HepG2 (cell line): Measurements from ENCODE around the gene FNDC10. TPM values are rescaled to one million over a fixed set of nuclear protein-coding genes. Genes with fewer than 3 reads are reported as not detected.

Experiments used
- ATAC-seq: fragments of 200-7000 bp; cut with Tn5 transposase; 3 replicates; pipeline ENCODE4 v1.9.1; 2020; ENCODE audit warnings: mild to moderate bottlenecking, moderate library complexity
- Bru-seq: library from RNA; stranded (reverse); fragments of 400-500 nt; gene quantifications from one replicate; lab custom pipeline; 2021; lab: Mats Ljungman, UMichigan
- BruChase-seq, 2 experiments: library from RNA; stranded (reverse); fragments of 400-500 nt; gene quantifications; one replicate each; lab custom pipeline; 2021; lab: Mats Ljungman, UMichigan
- BruUV-seq: library from RNA; stranded (reverse); fragments of 400-500 nt; replicated peaks from 2 replicates; lab custom pipeline; 2021; lab: Mats Ljungman, UMichigan
- CTCF ChIA-PET: fragments of 300-600 bp; formaldehyde crosslinking; extraction: SDS; loops from one replicate; lab custom pipeline; 2021; ENCODE audit warnings: low total read pairs, inconsistent platforms, low intra/inter-chr PET ratio; lab: Yijun Ruan, JAX
- POLR2A ChIA-PET: fragments of 350-600 bp; sonication (Branson Sonifier 250); formaldehyde crosslinking; loops from one replicate; lab custom pipeline; 2020; ENCODE audit warnings: antibody characterized with exemption, inconsistent platforms; lab: Yijun Ruan, JAX
- DNase-seq: peaks from one replicate; pipeline ENCODE4 v3.0.0-alpha.2; 2015; ENCODE audit warnings: low spot score
- FAIRE-seq: peaks from 3 replicates; lab custom pipeline; 2011; peaks lifted over from hg19 to GRCh38; lab: Jason Lieb, UNC
- H2AFZ ChIP-seq: one replicate; pipeline ENCODE4 v1.6.1; 2011; ENCODE audit warnings: low read length, inconsistent platforms
- H3K27ac ChIP-seq: fragments of 300-600 bp; 3 replicates; pipeline ENCODE4 v1.8.0; 2011; ENCODE audit warnings: mixed run types, mild to moderate bottlenecking, mixed read lengths, low read length, inconsistent platforms; ENCODE audit not compliant: insufficient read depth; ENCODE audit errors: extremely low read length
- H3K27me3 ChIP-seq, 2 experiments: fragments of 200-600 bp in 1 of 2; 2 replicates in 1 of 2; 3 replicates in 1 of 2; pipeline versions ENCODE4 v1.6.0 to v1.8.0; 2011; ENCODE audit warnings: low read length in 2 of 2, mild to moderate bottlenecking in 2 of 2, moderate library complexity in 2 of 2, inconsistent platforms in 1 of 2; ENCODE audit not compliant: insufficient read depth in 2 of 2, control insufficient read depth in 1 of 2
- H3K36me3 ChIP-seq, 2 experiments: fragments of 200-600 bp in 1 of 2; replicated peaks in 1 of 2; 2 replicates in 1 of 2; 3 replicates in 1 of 2; pipeline versions ENCODE4 v1.5.1 to v1.8.0; 2011; ENCODE audit warnings: low read length in 2 of 2, inconsistent platforms in 1 of 2; ENCODE audit not compliant: insufficient read depth in 2 of 2, control insufficient read depth in 1 of 2
- H3K4me1 ChIP-seq: 2 replicates; pipeline ENCODE4 v1.5.1; 2012; ENCODE audit warnings: low read length, inconsistent platforms; ENCODE audit not compliant: insufficient read depth
- H3K4me2 ChIP-seq: 2 replicates; pipeline ENCODE4 v1.6.0; 2011; ENCODE audit warnings: low read depth, low read length, inconsistent platforms
- H3K4me3 ChIP-seq, 3 experiments: fragments of 200-600 bp in 1 of 3; sonication (generic), shearing (Covaris generic) in 1 of 3; replicated peaks in 1 of 3; 2 replicates each; pipeline ENCODE4 v1.5.1; 2011 to 2016; ENCODE audit warnings: low read length in 3 of 3, inconsistent platforms in 2 of 3, low read depth in 2 of 3, mild to moderate bottlenecking in 2 of 3, control low read depth in 1 of 3, mixed read lengths in 1 of 3; ENCODE audit not compliant: insufficient read depth in 1 of 3
- H3K79me2 ChIP-seq: one replicate; pipeline ENCODE4 v1.6.1; 2011; ENCODE audit warnings: low read length, inconsistent platforms; ENCODE audit not compliant: insufficient read depth
- H3K9ac ChIP-seq: 2 replicates; pipeline ENCODE4 v1.6.0; 2011; ENCODE audit warnings: mild to moderate bottlenecking, low read depth, low read length, inconsistent platforms; ENCODE audit not compliant: insufficient read depth
- H3K9me3 ChIP-seq: 2 replicates; pipeline ENCODE4 v1.5.1; 2012; ENCODE audit warnings: mild to moderate bottlenecking, low read length
- H4K20me1 ChIP-seq: 2 replicates; pipeline ENCODE4 v1.6.0; 2011; ENCODE audit warnings: inconsistent platforms, mild to moderate bottlenecking, low read length, moderate library complexity; ENCODE audit not compliant: insufficient read depth
- IRX3 ChIP-seq: sonication (generic); formaldehyde crosslinking; IDR thresholded peaks from 2 replicates; pipeline ENCODE4 v1.8.1; 2023; ENCODE audit warnings: mild to moderate bottlenecking, low read depth, missing genetic modification reagents, borderline replicate concordance
- KDM5B ChIP-seq: sonication (generic); formaldehyde crosslinking; IDR thresholded peaks from 2 replicates; pipeline ENCODE4 v1.4.0; 2020; ENCODE audit warnings: missing genetic modification reagents, mild to moderate bottlenecking, borderline replicate concordance
- ZSCAN25 ChIP-seq: sonication (generic); formaldehyde crosslinking; IDR thresholded peaks from 2 replicates; pipeline ENCODE4 v1.8.0; 2022; ENCODE audit warnings: mild to moderate bottlenecking, missing genetic modification reagents
- WGBS: methylation state at CpG from one replicate; pipeline ENCODE4 v1.1.6; 2017; ENCODE audit warnings: low lambda C conversion rate; 5-methylcytosine and 5-hydroxymethylcytosine counted together
- in situ Hi-C: cut with HindIII; loops from 2 replicates; pipeline ENCODE4 v1.10.0; 2017; ENCODE audit warnings: low pct_unique_long_range_greater_than_20kb; ENCODE audit not compliant: extremely low pct_ligation_motif_present
- intact Hi-C: fragments of 100-400 bp; cut with micrococcal nuclease; formaldehyde crosslinking; loops from one replicate; pipeline ENCODE4 v1.10.0; 2022; ENCODE audit not compliant: unreplicated experiment
- long read RNA-seq, 2 experiments: library from RNA in 1 of 2; library from polyadenylated mRNA in 1 of 2; stranded (forward) in 1 of 2; unstranded in 1 of 2; transcript quantifications; one replicate each; pipeline ENCODE4 v2.0.0, GENCODE V29; 2019 to 2022
- polyA minus RNA-seq, 3 experiments: library from RNA; depleted of rRNA, polyadenylated mRNA; stranded (reverse); fragments of >200 nt; gene quantifications; 2 replicates each; pipeline ENCODE4 v1.2.3, GENCODE V29; 2011; ENCODE audit warnings: low replicate concordance in 1 of 3
- polyA plus RNA-seq, 8 experiments: library from polyadenylated mRNA; depleted of rRNA in 3 of 8; stranded (reverse) in 7 of 8; unstranded in 1 of 8; fragments of >200 nt; fragmentation: Illumina TruSeq in 4 of 8; extraction: Trizol in 4 of 8; gene quantifications; 2 replicates each; pipeline versions ENCODE4 v1.2.1 to v1.2.3, GENCODE V29; 2011 to 2016; ENCODE audit warnings: low read depth in 4 of 8, missing spikeins in 1 of 8, mixed read lengths in 1 of 8; ENCODE audit not compliant: insufficient read depth in 1 of 8
- total RNA-seq, 5 experiments: library from RNA; depleted of rRNA; stranded (reverse); fragments of >200 nt; fragmentation: Illumina TruSeq; extraction: Trizol; gene quantifications; 2 replicates each; pipeline ENCODE4 v1.2.3, GENCODE V29; 2016; ENCODE audit warnings: low read depth in 1 of 5
- TF ChIP-seq, protein P1 (sequence below): sonication (generic); formaldehyde crosslinking; IDR thresholded peaks from 2 replicates; pipeline ENCODE4 v1.4.0; 2020; ENCODE audit warnings: mild to moderate bottlenecking, missing genetic modification reagents
- TF ChIP-seq, protein P2 (sequence below): sonication (generic); formaldehyde crosslinking; IDR thresholded peaks from 2 replicates; pipeline ENCODE4 v1.5.0; 2020; ENCODE audit warnings: missing genetic modification reagents, mild to moderate bottlenecking, borderline replicate concordance
- TF ChIP-seq, protein P3 (sequence below): sonication (generic); formaldehyde crosslinking; IDR thresholded peaks from 2 replicates; pipeline ENCODE4 v1.5.0; 2020; ENCODE audit warnings: missing genetic modification reagents
- TF ChIP-seq, protein P4 (sequence below): sonication (generic); formaldehyde crosslinking; IDR thresholded peaks from 2 replicates; pipeline ENCODE4 v1.5.1; 2020; ENCODE audit warnings: mild to moderate bottlenecking, missing genetic modification reagents, moderate library complexity

The FNDC10 gene
- total RNA-seq (2016; rRNA removed; fragmentation: Illumina TruSeq; extraction: Trizol) (2.0 and 2.5 TPM in 2 replicates), polyA plus RNA-seq (2011; rRNA removed) (2.2 and 3.1 TPM in 2 replicates), polyA minus RNA-seq (2011; rRNA and poly(A)+ RNA removed; ENCODE audit: low replicate concordance) (4.9 TPM in 1 of 2 replicates, not detected in the other), Bru-seq, nascent RNA (percentile 32 among the genes with signal in this experiment), BruChase-seq, experiment 1, labeled RNA remaining after a 6-hour chase (percentile 45 among the genes with signal in this experiment), BruChase-seq, experiment 2, labeled RNA remaining after a 2-hour chase (percentile 39 among the genes with signal in this experiment)
- total RNA-seq (2016; cell fraction: cytosol; rRNA removed; fragmentation: Illumina TruSeq; extraction: Trizol; ENCODE audit: low read depth) = 6.6 and 6.8 TPM in 2 replicates
- total RNA-seq (2016; cell fraction: insoluble cytoplasmic fraction; rRNA removed; fragmentation: Illumina TruSeq; extraction: Trizol) = 2.4 and 2.8 TPM in 2 replicates
- total RNA-seq (2016; cell fraction: membrane; rRNA removed; fragmentation: Illumina TruSeq; extraction: Trizol) = 10.4 and 11.3 TPM in 2 replicates
- 1.1 and 1.3 TPM in 2 replicates for total RNA-seq (2016; cell fraction: nucleus; rRNA removed; fragmentation: Illumina TruSeq; extraction: Trizol)
- polyA plus RNA-seq (2011; cell fraction: cytosol; rRNA removed) = 2.6 and 5.4 TPM in 2 replicates
- 3.9 and 4.3 TPM in 2 replicates for polyA plus RNA-seq (2011; cell fraction: nucleus; rRNA removed)
- 4.0 and 4.3 TPM in 2 replicates for polyA plus RNA-seq (2012)
- polyA plus RNA-seq (2016; cell fraction: cytosol; fragmentation: Illumina TruSeq; extraction: Trizol; ENCODE audit: low read depth) = 20.0 and 21.4 TPM in 2 replicates
- polyA plus RNA-seq (2016; cell fraction: insoluble cytoplasmic fraction; fragmentation: Illumina TruSeq; extraction: Trizol; ENCODE audit: low read depth) = 5.1 and 6.0 TPM in 2 replicates
- 21.7 and 28.5 TPM in 2 replicates for polyA plus RNA-seq (2016; cell fraction: membrane; fragmentation: Illumina TruSeq; extraction: Trizol; ENCODE audit: low read depth)
- 4.3 and 4.8 TPM in 2 replicates for polyA plus RNA-seq (2016; cell fraction: nucleus; fragmentation: Illumina TruSeq; extraction: Trizol; ENCODE audit: insufficient read depth, low read depth)
- 4.0 and 4.4 TPM in 2 replicates for polyA minus RNA-seq (2011; cell fraction: cytosol; rRNA and poly(A)+ RNA removed)
- polyA minus RNA-seq (2011; cell fraction: nucleus; rRNA and poly(A)+ RNA removed) = 0.64 and 1.1 TPM in 2 replicates
- long read RNA-seq, experiment 1, partial matches to known transcripts = 0 of 1 reads
- long read RNA-seq, experiment 1, other reads (novel, unspliced or antisense) = 0 of 1 reads
- long read RNA-seq, experiment 2, transcript FNDC10-201 (1 exons, 2,085 nt) = major isoform, 22 of 22 reads
- long read RNA-seq, experiment 2, partial matches to known transcripts = 0 of 22 reads
- long read RNA-seq, experiment 2, other reads (novel, unspliced or antisense) = 0 of 22 reads

DNA sequence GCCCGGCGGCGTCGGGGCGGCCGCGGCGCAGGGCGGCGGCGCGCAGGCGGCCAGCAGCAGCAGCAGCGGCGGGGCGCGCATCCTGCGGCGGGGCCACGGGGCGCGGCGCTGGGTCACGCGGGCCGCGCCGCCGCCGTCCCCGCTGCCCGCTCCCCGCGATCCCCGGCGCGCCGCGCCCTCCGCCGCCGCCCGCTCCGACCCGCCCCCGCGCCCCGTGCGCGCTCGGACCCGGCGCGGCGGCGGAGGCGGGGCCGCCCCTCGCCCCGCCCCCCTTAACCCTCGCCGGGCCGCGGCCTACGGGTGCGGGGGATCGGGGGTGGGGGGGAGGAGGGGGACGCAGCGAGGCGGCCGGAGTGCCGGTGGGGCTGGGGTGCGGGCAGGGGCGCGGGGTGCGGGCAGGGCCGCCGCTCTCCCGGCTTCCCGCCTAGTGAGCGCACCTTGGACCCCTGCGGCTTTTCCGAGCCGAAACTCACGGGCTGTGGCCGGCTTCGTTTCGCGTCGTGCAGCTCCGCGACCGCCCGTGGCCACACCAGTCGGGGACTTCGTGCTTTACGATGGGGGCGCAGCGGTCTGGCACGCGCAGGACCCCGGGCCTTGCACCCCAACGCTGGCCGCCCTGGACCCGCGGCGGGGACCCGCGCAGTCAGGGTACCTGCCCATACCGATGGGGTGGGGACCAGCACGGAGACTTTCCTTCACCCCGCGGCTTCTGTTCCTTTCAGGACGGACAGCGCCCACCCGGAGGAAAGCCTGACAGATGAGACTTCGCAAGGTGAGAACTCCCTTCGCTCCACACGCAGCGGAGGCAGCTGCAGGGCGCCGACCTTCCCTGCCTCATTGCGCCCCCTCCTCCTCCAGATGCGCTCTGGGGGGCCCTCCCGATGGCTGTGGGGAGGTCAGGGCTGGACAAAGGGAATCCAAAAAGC lies at the start of gene FNDC10:
Gene FNDC10 (minus strand): TSS at position 201 of the 926 bp plus-strand sequence. CDS start 120 bp downstream, at position 81.
- 62% methylated on average over 14 of the region's 125 CpGs for WGBS
- TF ChIP-seq ZSCAN25 (0 out of 2 replicates have a peak, but pooled peaks have one; percentile 58), KDM5B (0 out of 2 replicates have a peak, but pooled peaks have one; percentile 10), IRX3 (CRISPR knock-in tag) (no peak)
- TF ChIP-seq, protein P1, sequence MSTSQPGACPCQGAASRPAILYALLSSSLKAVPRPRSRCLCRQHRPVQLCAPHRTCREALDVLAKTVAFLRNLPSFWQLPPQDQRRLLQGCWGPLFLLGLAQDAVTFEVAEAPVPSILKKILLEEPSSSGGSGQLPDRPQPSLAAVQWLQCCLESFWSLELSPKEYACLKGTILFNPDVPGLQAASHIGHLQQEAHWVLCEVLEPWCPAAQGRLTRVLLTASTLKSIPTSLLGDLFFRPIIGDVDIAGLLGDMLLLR (CRISPR knock-in tag) = 0 out of 2 replicates have a peak, but pooled peaks have one; percentile 24
- TF ChIP-seq, protein P2, sequence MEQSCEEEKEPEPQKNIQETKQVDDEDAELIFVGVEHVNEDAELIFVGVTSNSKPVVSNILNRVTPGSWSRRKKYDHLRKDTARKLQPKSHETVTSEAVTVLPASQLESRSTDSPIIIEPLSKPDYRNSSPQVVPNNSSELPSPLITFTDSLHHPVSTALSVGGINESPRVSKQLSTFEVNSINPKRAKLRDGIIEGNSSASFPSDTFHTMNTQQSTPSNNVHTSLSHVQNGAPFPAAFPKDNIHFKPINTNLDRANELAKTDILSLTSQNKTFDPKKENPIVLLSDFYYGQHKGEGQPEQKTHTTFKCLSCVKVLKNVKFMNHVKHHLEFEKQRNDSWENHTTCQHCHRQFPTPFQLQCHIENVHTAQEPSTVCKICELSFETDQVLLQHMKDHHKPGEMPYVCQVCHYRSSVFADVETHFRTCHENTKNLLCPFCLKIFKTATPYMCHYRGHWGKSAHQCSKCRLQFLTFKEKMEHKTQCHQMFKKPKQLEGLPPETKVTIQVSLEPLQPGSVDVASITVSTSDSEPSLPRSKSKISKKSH = 0 out of 2 replicates have a peak, but pooled peaks have one; percentile 33
- TF ChIP-seq, protein P3, sequence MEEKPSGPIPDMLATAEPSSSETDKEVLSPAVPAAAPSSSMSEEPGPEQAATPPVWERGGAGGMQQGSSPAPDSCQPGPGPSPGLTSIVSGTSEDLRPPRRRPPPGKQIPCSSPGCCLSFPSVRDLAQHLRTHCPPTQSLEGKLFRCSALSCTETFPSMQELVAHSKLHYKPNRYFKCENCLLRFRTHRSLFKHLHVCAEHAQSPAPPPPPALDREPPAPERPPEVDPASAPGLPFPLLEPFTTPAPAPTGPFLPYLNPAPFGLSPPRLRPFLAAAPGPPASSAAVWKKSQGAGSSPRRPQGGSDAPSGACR = 0 out of 2 replicates have a peak, but pooled peaks have one; percentile 23
- TF ChIP-seq, protein P4, sequence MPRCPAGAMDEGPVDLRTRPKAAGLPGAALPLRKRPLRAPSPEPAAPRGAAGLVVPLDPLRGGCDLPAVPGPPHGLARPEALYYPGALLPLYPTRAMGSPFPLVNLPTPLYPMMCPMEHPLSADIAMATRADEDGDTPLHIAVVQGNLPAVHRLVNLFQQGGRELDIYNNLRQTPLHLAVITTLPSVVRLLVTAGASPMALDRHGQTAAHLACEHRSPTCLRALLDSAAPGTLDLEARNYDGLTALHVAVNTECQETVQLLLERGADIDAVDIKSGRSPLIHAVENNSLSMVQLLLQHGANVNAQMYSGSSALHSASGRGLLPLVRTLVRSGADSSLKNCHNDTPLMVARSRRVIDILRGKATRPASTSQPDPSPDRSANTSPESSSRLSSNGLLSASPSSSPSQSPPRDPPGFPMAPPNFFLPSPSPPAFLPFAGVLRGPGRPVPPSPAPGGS (CRISPR knock-in tag) = peak; percentile 16; the same call in 1 of the 2 replicates

More for the DNA sequence above, at the start of gene FNDC10:
- no peaks in the 10 kb centered on the region for H3K79me2 ChIP-seq
- H3K9ac ChIP-seq = peak within 1 kb of the TSS; percentile 39
- ATAC-seq (no peak), DNase-seq (no peak), FAIRE-seq (no peak)
- H3K4me1 ChIP-seq = peaks cover 57% of the 10 kb centered on the region
- H3K4me3 ChIP-seq = peak within 1 kb of the TSS; percentile 21 to 70 (median 50); a peak in 5 of 6 replicates
- H3K27me3 ChIP-seq = peaks cover 9 to 28% of the 10 kb centered on the region in 2 experiments
- H3K9me3 ChIP-seq = no peaks in the 10 kb centered on the region
- no peak within 1 kb of the TSS for H2AFZ ChIP-seq
- CTCF ChIA-PET = no interaction called here
- BruUV-seq = no TSS peak
- POLR2A ChIA-PET = no interaction called here
- in situ Hi-C loops = no loop called here
- H3K4me2 ChIP-seq = peak within 1 kb of the TSS; percentile 76
- H3K36me3 ChIP-seq = no peaks in the 10 kb centered on the region
- H3K27ac ChIP-seq = no peak within 1 kb of the TSS
- intact Hi-C loops = no loop called here
- no peaks in the 10 kb centered on the region for H4K20me1 ChIP-seq
